ENCODE data around the gene PBRM1. TPM values are rescaled to one million over a fixed set of nuclear protein-coding genes. Genes with fewer than 3 reads are reported as not detected.

The PBRM1 gene
- total RNA-seq, 2 experiments from 2014 or later: 75.7 to 91.1 TPM

GRCh38 chr3:52498137-52499054 is 187.3 kb downstream of the PBRM1 start:
- Histone ChIP-seq H3K79me2 (ENCODE audit: insufficient read depth, low read depth, low read length) (no peaks in the 10 kb centered on the region), H3K4me3 (ENCODE audit: low read depth, low read length, poor library complexity, severe bottlenecking) (no peak overlapping the region), H3K9me2 (ENCODE audit: insufficient read depth, low read length) (no peaks in the 10 kb centered on the region), H3K4me2 (ENCODE audit: low read length) (no peak overlapping the region), H3K36me3 (ENCODE audit: insufficient read depth, low read length) (no peaks in the 10 kb centered on the region), H3K27ac (ENCODE audit: low read depth, low read length, poor library complexity, severe bottlenecking) (no peak overlapping the region), H3K9me3 (ENCODE audit: low read length) (no peaks in the 10 kb centered on the region), H3K4me1 (ENCODE audit: insufficient read depth, low read length, poor library complexity, severe bottlenecking) (no peaks in the 10 kb centered on the region), H2AFZ (ENCODE audit: low read length) (no peak overlapping the region), H4K20me1 (ENCODE audit: insufficient read depth, low read length) (no peaks in the 10 kb centered on the region)
- no peak for TF ChIP-seq EZH2phosphoT487 (IDR thresholded peaks at IDR 0.05; ENCODE audit: borderline replicate concordance, low read depth, low read length)
- no peak for TF ChIP-seq CTCF (conservative IDR thresholded peaks at IDR 0.05; ENCODE audit: low read length)
- intact Hi-C loops (cut with micrococcal nuclease; ENCODE audit: unreplicated experiment): no loop called here
- no peak for DNase-seq (ENCODE audit: low spot score)
- ChIA-PET POLR2A (no interaction called here), CTCF (ENCODE audit: unreplicated experiment) (no interaction called here)
- no TSS peak for BruUV-seq (replicated peaks)

GRCh38 chr3:52495777-52496602 is 189.7 kb downstream of the PBRM1 start:
- DNase-seq (ENCODE audit: low spot score): no peak
- no peaks in the 10 kb centered on the region for H3K9me2 ChIP-seq (ENCODE audit: insufficient read depth, low read length)
- H3K4me1 ChIP-seq (ENCODE audit: insufficient read depth, low read length, poor library complexity, severe bottlenecking): no peaks in the 10 kb centered on the region
- H4K20me1 ChIP-seq (ENCODE audit: insufficient read depth, low read length): no peaks in the 10 kb centered on the region
- no peak overlapping the region for H3K4me2 ChIP-seq (ENCODE audit: low read length)
- CTCF ChIA-PET (ENCODE audit: unreplicated experiment): no interaction called here
- intact Hi-C loops (cut with micrococcal nuclease; ENCODE audit: unreplicated experiment): no loop called here
- peaks cover 21% of the 10 kb centered on the region; the same call in 1 of the 2 replicates for H3K36me3 ChIP-seq (ENCODE audit: insufficient read depth, low read length)
- no peak overlapping the region for H3K27ac ChIP-seq (ENCODE audit: low read depth, low read length, poor library complexity, severe bottlenecking)
- H3K79me2 ChIP-seq (ENCODE audit: insufficient read depth, low read depth, low read length): no peaks in the 10 kb centered on the region
- POLR2A ChIA-PET: no interaction called here
- no peak for TF ChIP-seq CTCF (conservative IDR thresholded peaks at IDR 0.05; ENCODE audit: low read length)
- no TSS peak for BruUV-seq (replicated peaks)
- H3K4me3 ChIP-seq (ENCODE audit: low read depth, low read length, poor library complexity, severe bottlenecking): no peak overlapping the region
- no peak overlapping the region for H2AFZ ChIP-seq (ENCODE audit: low read length)
- H3K9me3 ChIP-seq (ENCODE audit: low read length): no peaks in the 10 kb centered on the region

Small RNA genes lying within 50 kb of the gene (small RNA-seq; reads per million reads assigned to genes)
- not detected for gene AC006254.2
- gene RF00569: 6,306 reads per million, percentile 100 among the genes with 10 or more reads in this experiment
- gene RF01183: not detected
- gene RNU6-856P: not detected
- not detected for gene RNU6ATAC16P
- gene SNORD19: 0.78 reads per million, percentile 34 among the genes with 10 or more reads in this experiment
- gene SNORD19B: not detected
- gene SNORD69: 1,163 reads per million, percentile 100 among the genes with 10 or more reads in this experiment

Other genes starting within 250 kb of the PBRM1 start
- gene SEMA3G, start 240.8 kb downstream of the PBRM1 start, total RNA-seq (2014; rRNA removed; shearing (Covaris generic)): not detected in 2 replicates
- gene SEMA3G, start 240.8 kb downstream of the PBRM1 start, total RNA-seq (2022): 0.15 TPM in 1 of 2 replicates, not detected in the other
- 0.57 and 0.90 TPM in 2 replicates for gene TNNC1, start 231.9 kb downstream of the PBRM1 start, total RNA-seq (2014; rRNA removed; shearing (Covaris generic))
- gene TNNC1, start 231.9 kb downstream of the PBRM1 start, total RNA-seq (2022): 3.2 and 5.0 TPM in 2 replicates
- 53.8 and 60.5 TPM in 2 replicates for gene NISCH, start 230.3 kb downstream of the PBRM1 start, total RNA-seq (2014; rRNA removed; shearing (Covaris generic))
- gene NISCH, start 230.3 kb downstream of the PBRM1 start, total RNA-seq (2022): 73.3 and 78.5 TPM in 2 replicates
- not detected in 2 replicates for gene STAB1, start 190.6 kb downstream of the PBRM1 start, total RNA-seq (2014; rRNA removed; shearing (Covaris generic))
- not detected in 2 replicates for gene STAB1, start 190.6 kb downstream of the PBRM1 start, total RNA-seq (2022)
- gene NT5DC2, start 152.1 kb downstream of the PBRM1 start, total RNA-seq (2014; rRNA removed; shearing (Covaris generic)): 132 and 144 TPM in 2 replicates
- gene NT5DC2, start 152.1 kb downstream of the PBRM1 start, total RNA-seq (2022): 110 and 118 TPM in 2 replicates
- 12.0 and 18.4 TPM in 2 replicates for gene UQCC5, start 149.3 kb downstream of the PBRM1 start, total RNA-seq (2014; rRNA removed; shearing (Covaris generic))
- gene UQCC5, start 149.3 kb downstream of the PBRM1 start, total RNA-seq (2022): 22.4 and 25.6 TPM in 2 replicates
- 220 and 232 TPM in 2 replicates for gene GNL3, start 119 bp upstream of the PBRM1 start, total RNA-seq (2014; rRNA removed; shearing (Covaris generic))
- 147 and 182 TPM in 2 replicates for gene GNL3, start 119 bp upstream of the PBRM1 start, total RNA-seq (2022)
- 35.6 and 39.6 TPM in 2 replicates for gene GLT8D1, start 19.9 kb upstream of the PBRM1 start, total RNA-seq (2014; rRNA removed; shearing (Covaris generic))
- 34.0 and 37.7 TPM in 2 replicates for gene GLT8D1, start 19.9 kb upstream of the PBRM1 start, total RNA-seq (2022)
- gene SPCS1, start 20.2 kb upstream of the PBRM1 start, total RNA-seq (2014; rRNA removed; shearing (Covaris generic)): 46.6 and 58.1 TPM in 2 replicates
- 73.8 and 81.6 TPM in 2 replicates for gene SPCS1, start 20.2 kb upstream of the PBRM1 start, total RNA-seq (2022)
- gene NEK4, start 85.0 kb upstream of the PBRM1 start, total RNA-seq (2014; rRNA removed; shearing (Covaris generic)): 27.6 and 38.6 TPM in 2 replicates
- 27.5 and 29.6 TPM in 2 replicates for gene NEK4, start 85.0 kb upstream of the PBRM1 start, total RNA-seq (2022)
- not detected in 2 replicates for gene ITIH1, start 91.7 kb upstream of the PBRM1 start, total RNA-seq (2014; rRNA removed; shearing (Covaris generic))
- gene ITIH1, start 91.7 kb upstream of the PBRM1 start, total RNA-seq (2022): not detected in 2 replicates
- gene ITIH3, start 108.9 kb upstream of the PBRM1 start, total RNA-seq (2014; rRNA removed; shearing (Covaris generic)): not detected in 2 replicates
- not detected in 2 replicates for gene ITIH3, start 108.9 kb upstream of the PBRM1 start, total RNA-seq (2022)
- gene ITIH4, start 144.8 kb upstream of the PBRM1 start, total RNA-seq (2014; rRNA removed; shearing (Covaris generic)): 2.1 and 13.3 TPM in 2 replicates
- gene ITIH4, start 144.8 kb upstream of the PBRM1 start, total RNA-seq (2022): 2.2 and 4.6 TPM in 2 replicates
- 0.28 and 2.7 TPM in 2 replicates for gene MUSTN1, start 149.1 kb upstream of the PBRM1 start, total RNA-seq (2014; rRNA removed; shearing (Covaris generic))
- gene MUSTN1, start 149.1 kb upstream of the PBRM1 start, total RNA-seq (2022): 1.7 and 2.8 TPM in 2 replicates
- gene STIMATE, start 211.6 kb upstream of the PBRM1 start, total RNA-seq (2014; rRNA removed; shearing (Covaris generic)): 8.1 and 18.1 TPM in 2 replicates
- gene STIMATE, start 211.6 kb upstream of the PBRM1 start, total RNA-seq (2022): 19.0 and 24.6 TPM in 2 replicates